SU-DHL-6 (cell line): ENCODE results near the gene MYT1.

Experiments
- EZH2phosphoT487 ChIP-seq: fragments of 200-600 bp; sonication (generic), shearing (Covaris generic); conservative IDR thresholded peaks from 2 replicates; pipeline ENCODE4 v1.6.1; 2018; ENCODE audit warnings: mild to moderate bottlenecking, antibody characterized with exemption, low read length, moderate library complexity, mixed read lengths
- TF ChIP-seq, protein P1 (sequence below): fragments of 200-600 bp; sonication (generic); IDR thresholded peaks from one replicate; pipeline ENCODE4 v1.5.1; 2017; ENCODE audit warnings: antibody characterized with exemption, mild to moderate bottlenecking, low read length, moderate library complexity; ENCODE audit not compliant: insufficient read depth, poor library complexity, severe bottlenecking

DNA sequence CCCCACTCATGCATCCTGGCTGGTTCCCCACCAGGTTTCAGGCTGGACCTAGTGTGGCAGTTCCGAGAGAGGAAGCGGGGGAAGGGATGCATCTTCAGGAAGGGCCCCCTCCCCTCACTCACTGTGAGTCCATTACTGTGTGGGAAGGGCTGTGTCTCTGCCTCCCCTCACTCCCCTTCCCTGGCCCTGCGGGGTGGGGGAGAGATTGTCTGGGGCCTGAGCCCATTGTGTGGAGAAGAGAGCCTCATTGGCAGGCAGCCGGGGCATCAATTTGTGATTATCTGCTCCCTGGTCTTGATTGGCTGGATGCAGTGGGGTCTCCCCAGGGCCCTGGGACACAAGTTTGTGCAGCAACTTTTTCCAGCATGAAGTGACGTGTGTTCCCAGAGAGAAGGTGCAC is 4.1 kb upstream of the MYT1 start:
- TF ChIP-seq, protein P1, sequence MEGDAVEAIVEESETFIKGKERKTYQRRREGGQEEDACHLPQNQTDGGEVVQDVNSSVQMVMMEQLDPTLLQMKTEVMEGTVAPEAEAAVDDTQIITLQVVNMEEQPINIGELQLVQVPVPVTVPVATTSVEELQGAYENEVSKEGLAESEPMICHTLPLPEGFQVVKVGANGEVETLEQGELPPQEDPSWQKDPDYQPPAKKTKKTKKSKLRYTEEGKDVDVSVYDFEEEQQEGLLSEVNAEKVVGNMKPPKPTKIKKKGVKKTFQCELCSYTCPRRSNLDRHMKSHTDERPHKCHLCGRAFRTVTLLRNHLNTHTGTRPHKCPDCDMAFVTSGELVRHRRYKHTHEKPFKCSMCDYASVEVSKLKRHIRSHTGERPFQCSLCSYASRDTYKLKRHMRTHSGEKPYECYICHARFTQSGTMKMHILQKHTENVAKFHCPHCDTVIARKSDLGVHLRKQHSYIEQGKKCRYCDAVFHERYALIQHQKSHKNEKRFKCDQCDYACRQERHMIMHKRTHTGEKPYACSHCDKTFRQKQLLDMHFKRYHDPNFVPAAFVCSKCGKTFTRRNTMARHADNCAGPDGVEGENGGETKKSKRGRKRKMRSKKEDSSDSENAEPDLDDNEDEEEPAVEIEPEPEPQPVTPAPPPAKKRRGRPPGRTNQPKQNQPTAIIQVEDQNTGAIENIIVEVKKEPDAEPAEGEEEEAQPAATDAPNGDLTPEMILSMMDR = no peak
- TF ChIP-seq EZH2phosphoT487 = no peak
